Hepatocyte (in vitro differentiated cells): Measurements from ENCODE around the gene METTL2B. TPM values are rescaled to one million over a fixed set of nuclear protein-coding genes. Genes with fewer than 3 reads are reported as not detected.
"Not testable (repeated sequence)": the region's sequence is repeated elsewhere in the genome, so short reads cannot be mapped to it uniquely, and the experiment has no call there.

Experiments
- DNase-seq: peaks from one replicate; pipeline ENCODE4 v3.0.0-alpha.2; 2016; ENCODE audit warnings: low spot score
- H2AFZ ChIP-seq: fragments of 200-600 bp; sonication (generic); 2 replicates; pipeline ENCODE4 v1.6.0; 2016; ENCODE audit warnings: antibody characterized with exemption, mild to moderate bottlenecking
- H3K27ac ChIP-seq: fragments of 200-600 bp; sonication (generic); 2 replicates; pipeline ENCODE4 v1.5.1; 2016; ENCODE audit warnings: mild to moderate bottlenecking
- H3K27me3 ChIP-seq: fragments of 200-600 bp; sonication (generic); 2 replicates; pipeline ENCODE4 v1.6.1; 2016
- H3K36me3 ChIP-seq: fragments of 200-600 bp; sonication (generic); replicated peaks from 2 replicates; pipeline ENCODE4 v1.5.1; 2016; ENCODE audit warnings: low read depth; ENCODE audit not compliant: insufficient read depth
- H3K4me1 ChIP-seq: fragments of 200-600 bp; sonication (generic); 2 replicates; pipeline ENCODE4 v1.5.1; 2016; ENCODE audit warnings: mild to moderate bottlenecking, moderate library complexity; ENCODE audit not compliant: insufficient read depth
- H3K4me2 ChIP-seq: fragments of 200-600 bp; sonication (generic); 2 replicates; pipeline ENCODE4 v1.6.0; 2016
- H3K4me3 ChIP-seq: fragments of 200-600 bp; sonication (generic); 2 replicates; pipeline ENCODE4 v1.5.1; 2016; ENCODE audit warnings: mild to moderate bottlenecking
- H3K79me2 ChIP-seq: fragments of 200-600 bp; sonication (generic); 2 replicates; pipeline ENCODE4 v1.6.0; 2017; ENCODE audit warnings: mild to moderate bottlenecking
- H3K9me2 ChIP-seq: fragments of 200-600 bp; sonication (generic); replicated peaks from 2 replicates; pipeline ENCODE4 v1.6.0; 2017; ENCODE audit warnings: mild to moderate bottlenecking; ENCODE audit not compliant: insufficient read depth
- H3K9me3 ChIP-seq: fragments of 200-600 bp; sonication (generic); 2 replicates; pipeline ENCODE4 v1.5.1; 2016; ENCODE audit warnings: low read depth, mild to moderate bottlenecking
- H4K20me1 ChIP-seq: fragments of 200-600 bp; sonication (generic); 2 replicates; pipeline ENCODE4 v1.6.0; 2016; ENCODE audit warnings: mild to moderate bottlenecking; ENCODE audit not compliant: insufficient read depth, poor library complexity, severe bottlenecking
- CTCF ChIP-seq: fragments of 200-600 bp; sonication (generic); IDR thresholded peaks from 2 replicates; pipeline ENCODE4 v1.5.1; 2016; ENCODE audit warnings: antibody characterized with exemption, mild to moderate bottlenecking; ENCODE audit not compliant: poor library complexity
- EZH2 ChIP-seq: fragments of 200-600 bp; sonication (generic); IDR thresholded peaks from 2 replicates; pipeline ENCODE4 v1.6.1; 2016; ENCODE audit warnings: antibody characterized with exemption, mild to moderate bottlenecking, borderline replicate concordance
- EZH2phosphoT487 ChIP-seq: fragments of 200-600 bp; sonication (generic); IDR thresholded peaks from one replicate; pipeline ENCODE4 v1.6.1; 2018; ENCODE audit warnings: antibody characterized with exemption, mild to moderate bottlenecking, low read depth, moderate library complexity; ENCODE audit not compliant: unreplicated experiment, severe bottlenecking
- WGBS: methylation state at CpG from one replicate; pipeline ENCODE4 v1.1.6; 2016; ENCODE audit warnings: low lambda C conversion rate; ENCODE audit errors: missing lambda C conversion rate; 5-methylcytosine and 5-hydroxymethylcytosine counted together
- polyA plus RNA-seq: library from polyadenylated mRNA; unstranded; fragments of >200 nt; fragmentation: Nextera tagmentation; extraction: Ambion mirVana; gene quantifications from 2 replicates; pipeline ENCODE4 v1.2.1, GENCODE V29; 2016
- total RNA-seq: library from RNA; depleted of rRNA; stranded (reverse); fragments of >200 nt; gene quantifications from 2 replicates; pipeline ENCODE4 v1.2.3, GENCODE V29; 2014

METTL2B gene
- total and polyA plus RNA-seq, 2 experiments from 2014 or later: 11.4 to 29.0 TPM

DNA sequence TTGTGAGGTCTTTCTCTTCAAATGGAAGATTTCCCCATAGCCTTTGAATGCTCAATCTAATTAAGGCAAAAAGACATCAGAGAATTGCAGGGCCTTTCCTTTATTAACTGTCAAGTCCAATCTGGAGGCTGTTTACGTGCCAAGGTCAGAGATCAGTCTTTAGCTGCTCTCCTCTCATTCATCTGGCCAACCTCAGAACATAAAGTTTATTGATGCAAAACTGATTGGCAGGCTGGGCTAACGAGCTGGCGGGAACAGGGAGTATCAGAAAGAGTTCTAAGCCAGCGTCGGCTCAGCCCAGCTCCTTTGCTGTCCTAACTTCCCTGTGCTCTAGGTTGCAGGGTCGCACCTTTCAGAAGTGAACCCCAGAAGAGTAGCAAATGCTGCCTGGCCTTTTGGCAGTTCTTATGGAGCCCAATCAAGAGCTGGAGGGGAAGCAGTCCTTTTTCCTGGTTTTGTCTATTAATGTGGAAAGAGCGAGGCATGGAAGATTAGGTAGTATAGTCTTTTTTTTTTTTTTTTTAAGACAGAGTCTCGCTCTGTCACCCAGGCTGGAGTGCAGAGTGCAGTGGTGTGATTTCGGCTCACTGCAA lies 47.5 kb downstream of the METTL2B start:
- H3K4me2 ChIP-seq, H3K4me1 ChIP-seq, H3K79me2 ChIP-seq, H4K20me1 ChIP-seq, DNase-seq, H3K27me3 ChIP-seq, H3K4me3 ChIP-seq, H3K36me3 ChIP-seq, H3K9me2 ChIP-seq, H3K9me3 ChIP-seq, H2AFZ ChIP-seq: not testable (repeated sequence)
- 61% methylated on average over 9 of the region's 9 CpGs for WGBS
- H3K27ac ChIP-seq: peak overlapping the region; percentile 7

GRCh38 chr7:128525584-128525983 lies 49.0 kb downstream of the METTL2B start:
- 82% methylated on average over 4 of the region's 4 CpGs for WGBS
- H3K27me3 ChIP-seq, H4K20me1 ChIP-seq, H3K79me2 ChIP-seq, H3K4me2 ChIP-seq, H2AFZ ChIP-seq, H3K9me3 ChIP-seq, H3K9me2 ChIP-seq, H3K36me3 ChIP-seq, H3K4me3 ChIP-seq, H3K27ac ChIP-seq, H3K4me1 ChIP-seq: not testable (repeated sequence)
- DNase-seq: peak; percentile 13

DNA sequence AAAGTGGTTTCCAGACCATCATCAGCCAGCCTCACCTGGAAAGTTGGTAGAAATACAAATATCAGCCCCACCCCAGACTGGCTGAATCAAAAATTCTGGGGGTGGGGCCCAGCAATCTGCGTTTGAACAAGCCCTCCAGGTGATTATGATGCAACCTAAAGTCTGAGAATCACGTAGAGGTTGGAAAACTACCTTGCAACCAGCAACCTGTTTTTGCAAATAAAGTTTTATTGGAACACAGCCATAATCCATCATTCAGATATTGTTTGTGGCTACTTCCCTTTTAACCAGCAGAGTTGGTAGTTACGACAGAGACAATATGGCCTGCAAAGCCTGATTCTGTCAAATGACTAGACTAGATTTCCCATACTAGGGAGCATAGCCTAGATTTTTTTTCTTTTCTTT lies 49.5 kb downstream of the METTL2B start:
- H3K4me2 ChIP-seq, H3K4me1 ChIP-seq, H3K27me3 ChIP-seq, H3K36me3 ChIP-seq, H3K27ac ChIP-seq, H4K20me1 ChIP-seq, H3K79me2 ChIP-seq, DNase-seq, H3K9me2 ChIP-seq, H3K4me3 ChIP-seq, H3K9me3 ChIP-seq, H2AFZ ChIP-seq: not testable (repeated sequence)
- WGBS: 87% methylated on average over 3 of the region's 3 CpGs

DNA sequence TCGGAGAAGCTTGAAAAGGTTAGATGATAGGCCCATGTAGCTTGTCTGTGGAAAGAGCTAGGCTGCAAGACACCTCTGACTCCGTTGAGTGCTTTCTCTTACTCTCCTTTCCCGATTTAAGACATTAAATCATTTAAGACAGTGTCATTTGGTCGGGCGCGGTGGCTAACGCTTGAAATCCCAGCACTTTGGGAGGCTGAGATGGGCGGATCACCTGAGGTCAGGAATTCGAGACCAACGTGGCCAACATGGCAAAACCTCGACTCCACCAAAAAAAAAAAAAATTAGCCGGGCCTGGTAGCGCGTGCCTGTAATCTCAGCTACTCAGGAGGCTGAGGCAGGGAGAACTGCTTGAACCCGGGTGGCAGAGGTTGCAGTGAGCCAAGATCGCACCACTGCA lies 52.6 kb downstream of the METTL2B start:
- not testable (repeated sequence) for H3K9me3 ChIP-seq, H3K9me2 ChIP-seq, H3K4me2 ChIP-seq, H2AFZ ChIP-seq, H4K20me1 ChIP-seq, H3K36me3 ChIP-seq, DNase-seq, H3K4me1 ChIP-seq, H3K4me3 ChIP-seq, H3K27me3 ChIP-seq, H3K27ac ChIP-seq
- WGBS: 98% methylated on average over 16 of the region's 16 CpGs
- H3K79me2 ChIP-seq: peaks cover 23% of the 10 kb centered on the region

GRCh38 chr7:128530121-128530854 lies 53.7 kb downstream of the METTL2B start:
- H3K9me3 ChIP-seq, H3K4me1 ChIP-seq, H3K36me3 ChIP-seq, H3K27me3 ChIP-seq, H3K9me2 ChIP-seq: not testable (repeated sequence)
- peak; percentile 3 for DNase-seq
- Histone ChIP-seq H3K27ac (peak overlapping the region; percentile 98), H3K79me2 (peaks cover 34% of the 10 kb centered on the region), H2AFZ (peak overlapping the region; percentile 81), H3K4me3 (peak overlapping the region; percentile 70), H3K4me2 (peak overlapping the region; percentile 90), H4K20me1 (peaks cover 20% of the 10 kb centered on the region)
- WGBS: 12% methylated on average over 12 of the region's 50 CpGs

DNA sequence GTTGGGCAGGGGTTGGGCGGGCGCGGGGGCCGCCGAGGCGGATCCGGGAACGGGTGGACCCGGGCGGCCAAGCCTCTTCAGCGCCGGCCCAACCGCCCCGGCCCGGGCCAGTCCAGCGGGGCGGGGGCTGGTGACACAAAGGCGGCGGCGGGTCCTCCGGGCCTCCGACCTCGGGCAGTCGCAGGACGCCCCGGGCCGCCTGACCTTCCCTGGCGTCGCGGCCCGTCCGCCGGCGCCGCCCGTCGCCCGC lies 54.2 kb downstream of the METTL2B start:
- peaks cover 39% of the 10 kb centered on the region for H3K79me2 ChIP-seq

DNA sequence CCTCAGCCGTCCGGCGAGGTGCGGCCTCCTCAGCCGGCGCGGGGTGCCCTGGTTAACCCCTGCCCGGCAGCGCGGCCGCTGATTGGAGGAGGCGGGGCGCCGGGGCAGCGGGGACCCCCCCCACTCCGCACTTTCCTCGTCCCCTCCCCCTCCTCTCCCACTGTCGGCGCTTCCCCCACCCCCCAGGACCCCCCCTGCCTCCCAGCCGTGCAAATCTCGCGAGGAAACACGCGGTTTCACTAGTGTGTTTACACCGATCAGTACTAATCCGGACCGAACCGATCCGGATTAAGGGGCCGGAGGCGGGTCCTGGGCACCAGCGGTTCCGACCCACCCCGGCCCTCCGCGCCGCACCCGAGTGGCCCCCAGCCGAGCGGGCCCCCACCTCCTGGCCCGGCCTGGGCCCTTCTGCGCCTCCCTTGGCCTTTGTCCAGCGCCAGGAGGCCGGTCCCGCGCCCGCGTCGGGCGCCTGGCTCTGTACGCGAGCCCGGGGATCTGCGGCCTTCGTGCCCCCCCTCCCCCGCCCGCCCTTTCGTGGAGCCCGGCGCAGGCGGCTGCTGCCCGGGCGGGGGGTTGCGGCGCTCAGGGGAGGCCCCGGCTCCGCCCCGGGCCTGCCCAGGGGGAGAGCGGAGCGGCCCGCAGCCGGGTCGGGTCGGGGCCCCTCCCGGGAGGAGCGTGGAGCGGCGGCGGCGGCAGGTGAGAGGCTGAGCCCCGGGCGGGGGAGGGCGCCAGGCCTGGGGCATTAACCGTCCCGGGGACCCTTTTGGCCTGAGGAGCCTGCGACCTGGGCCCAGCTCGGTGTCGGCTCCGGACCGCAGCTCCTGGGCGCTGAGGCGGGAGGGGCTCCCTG lies 54.8 kb downstream of the METTL2B start:
- WGBS: 0% methylated on average over 2 of the region's 92 CpGs
- peaks cover 44% of the 10 kb centered on the region for H3K79me2 ChIP-seq

More for the DNA sequence above, 54.2 kb downstream of the METTL2B start:
- H3K36me3 ChIP-seq: no peaks in the 10 kb centered on the region
- no peaks in the 10 kb centered on the region for H3K9me2 ChIP-seq
- 3% methylated on average over 6 of the region's 38 CpGs for WGBS
- H3K4me1 ChIP-seq: no peaks in the 10 kb centered on the region
- TF ChIP-seq EZH2 (no peak), EZH2phosphoT487 (no peak), CTCF (no peak)
- H4K20me1 ChIP-seq: peaks cover 23% of the 10 kb centered on the region
- H3K27me3 ChIP-seq: no peaks in the 10 kb centered on the region
- H3K27ac ChIP-seq: peak overlapping the region; percentile 98
- H2AFZ ChIP-seq: peak overlapping the region; percentile 81
- H3K4me3 ChIP-seq: peak overlapping the region; percentile 70
- no peaks in the 10 kb centered on the region for H3K9me3 ChIP-seq
- peak overlapping the region; percentile 90 for H3K4me2 ChIP-seq
- DNase-seq: no peak

More for the DNA sequence above, 54.8 kb downstream of the METTL2B start:
- DNase-seq: peak; percentile 93
- Histone ChIP-seq H3K27ac (peak overlapping the region; percentile 98), H4K20me1 (peaks cover 28% of the 10 kb centered on the region), H3K4me3 (peak overlapping the region; percentile 70), H2AFZ (peak overlapping the region; percentile 81), H3K4me2 (peak overlapping the region; percentile 90)
- H3K9me2 ChIP-seq, H3K9me3 ChIP-seq, H3K36me3 ChIP-seq, H3K4me1 ChIP-seq, H3K27me3 ChIP-seq: not testable (repeated sequence)
